Left lung (tissue), 10 donors: ENCODE results near the gene APOL1. TPM values are rescaled to one million over a fixed set of nuclear protein-coding genes. Genes with fewer than 3 reads are reported as not detected.
"Not testable (repeated sequence)": the region's sequence is repeated elsewhere in the genome, so short reads cannot be mapped to it uniquely, and the experiment has no call there.

Experiments
- ATAC-seq: fragments of 200-7000 bp; cut with Tn5 transposase; one replicate; pipeline ENCODE4 v1.9.1; 2020; ENCODE audit warnings: moderate library complexity
- DNase-seq, 4 donors: peaks; one replicate each; pipeline ENCODE4 v3.0.0-alpha.2; 2013 to 2020
- H3K27ac ChIP-seq, 2 donors: fragments of 200-600 bp; sonication (generic) in 1 of 2; one replicate each; pipeline versions ENCODE4 v1.5.0 to v1.8.0; 2020 to 2021
- H3K27me3 ChIP-seq, 2 donors: fragments of 200-600 bp; sonication (generic) in 1 of 2; one replicate each; pipeline versions ENCODE4 v1.5.0 to v1.8.0; 2020 to 2021
- H3K36me3 ChIP-seq, 2 donors: fragments of 200-600 bp; sonication (generic) in 1 of 2; one replicate each; pipeline versions ENCODE4 v1.5.0 to v1.8.0; 2020 to 2021
- H3K4me1 ChIP-seq, 2 donors: fragments of 200-600 bp; one replicate each; pipeline ENCODE4 v1.8.0; 2021
- H3K4me3 ChIP-seq, 2 donors: fragments of 200-600 bp; sonication (generic) in 1 of 2; one replicate each; pipeline versions ENCODE4 v1.5.0 to v1.8.0; 2020 to 2021; ENCODE audit warnings: mild to moderate bottlenecking in 1 of 2
- H3K9me3 ChIP-seq, 2 donors: fragments of 200-600 bp; sonication (generic) in 1 of 2; one replicate each; pipeline versions ENCODE4 v1.5.0 to v1.8.0; 2020 to 2021
- CTCF ChIP-seq, 2 donors: fragments of 200-600 bp; sonication (generic) in 1 of 2; IDR thresholded peaks; one replicate each; pipeline versions ENCODE4 v1.5.0 to v1.8.0; 2021; ENCODE audit warnings: antibody characterized with exemption in 2 of 2
- intact Hi-C, 2 donors: fragments of 100-400 bp; cut with DNase I; formaldehyde crosslinking; loops; one replicate each; pipeline versions ENCODE4 v1.11.2 to v1.14.2; 2022
- polyA plus RNA-seq, 6 donors: library from polyadenylated mRNA; unstranded; fragments of 120-200 nt; gene quantifications; one replicate each; pipeline ENCODE4 v1.2.1, GENCODE V29; 2013; ENCODE audit not compliant: insufficient read length in 6 of 6
- total RNA-seq, 2 donors: library from RNA; stranded (reverse); fragmentation: NEBNext Ultra II Directional; extraction: Animal tissue kit (Norgen Biotek cat#: 25700); gene quantifications; one replicate each; pipeline ENCODE4 v1.2.1, GENCODE V29; 2021
- donor health status: DM: no; HTN: yes; CAD: no.
- donor health status: DM: no; HTN: no; CAD: no.

APOL1 gene
- total and polyA plus RNA-seq, 8 donors = 8.6 to 109 (median 13.5) TPM

GRCh38 chr22:36246718-36247117 lies 6.2 kb upstream of the APOL1 start:
- H3K4me1 ChIP-seq = no peaks in the 10 kb centered on the region
- ATAC-seq (no peak), DNase-seq (no peak)
- H3K27me3 ChIP-seq = no peaks in the 10 kb centered on the region
- no peak overlapping the region for H3K27ac ChIP-seq
- intact Hi-C loops = no loop called here
- no peak overlapping the region for H3K4me3 ChIP-seq
- no peaks in the 10 kb centered on the region for H3K9me3 ChIP-seq
- TF ChIP-seq CTCF (IDR thresholded peaks at IDR 0.05) = no peak
- H3K36me3 ChIP-seq = no peaks in the 10 kb centered on the region

- intact Hi-C loops = no loop called here
- Histone ChIP-seq H3K4me1 (peaks cover 0 to 11% of the 10 kb centered on the region in 2 donors), H3K27me3 (no peaks in the 10 kb centered on the region), H3K4me3 (no peak overlapping the region), H3K27ac (no peak overlapping the region), H3K36me3 (no peaks in the 10 kb centered on the region), H3K9me3 (no peaks in the 10 kb centered on the region)
- no peak for DNase-seq
- no peak for ATAC-seq
- TF ChIP-seq CTCF (IDR thresholded peaks at IDR 0.05) = no peak
These were observed 5.0 kb upstream of the APOL1 start for GRCh38 chr22:36247955-36248354.

GRCh38 chr22:36249160-36249559 lies 3.8 kb upstream of the APOL1 start:
- intact Hi-C loops = no loop called here
- Histone ChIP-seq H3K4me1 (peaks cover 8 to 21% of the 10 kb centered on the region in 2 donors), H3K9me3 (no peaks in the 10 kb centered on the region), H3K4me3 (no peak overlapping the region), H3K27me3 (no peaks in the 10 kb centered on the region), H3K36me3 (no peaks in the 10 kb centered on the region), H3K27ac (no peak overlapping the region)
- ATAC-seq (no peak), DNase-seq (no peak)
- TF ChIP-seq CTCF (IDR thresholded peaks at IDR 0.05) = no peak

- intact Hi-C loops, H3K9me3 ChIP-seq, DNase-seq, H3K4me3 ChIP-seq, H3K36me3 ChIP-seq, ATAC-seq, H3K27me3 ChIP-seq, H3K27ac ChIP-seq: not testable (repeated sequence)
- H3K4me1 ChIP-seq = peaks cover 15 to 32% of the 10 kb centered on the region in 2 donors
These were observed 2.5 kb upstream of the APOL1 start for GRCh38 chr22:36250292-36250960.

- ATAC-seq, H3K36me3 ChIP-seq, DNase-seq, intact Hi-C loops, H3K9me3 ChIP-seq, H3K27me3 ChIP-seq, H3K4me3 ChIP-seq: not testable (repeated sequence)
- H3K27ac ChIP-seq = peak overlapping the region; percentile 82 to 85
- H3K4me1 ChIP-seq = peaks cover 15 to 44% of the 10 kb centered on the region in 2 donors
These were observed 839 bp upstream of the APOL1 start for GRCh38 chr22:36251979-36252608.

- Histone ChIP-seq H3K36me3 (peaks cover 0 to 13% of the 10 kb centered on the region in 2 donors), H3K27me3 (no peaks in the 10 kb centered on the region), H3K4me3 (peak overlapping the region; percentile 26 to 72), H3K4me1 (peaks cover 15 to 61% of the 10 kb centered on the region in 2 donors), H3K27ac (peak overlapping the region; percentile 82 to 85), H3K9me3 (no peaks in the 10 kb centered on the region)
- DNase-seq (peak in 1 of 4 donors; percentile 33), ATAC-seq (peak; percentile 58)
- intact Hi-C loops = no loop called here
- no peak for TF ChIP-seq CTCF (IDR thresholded peaks at IDR 0.05)
These were observed 874 bp downstream of the APOL1 start for GRCh38 chr22:36253523-36254490.

- Histone ChIP-seq H3K27ac (peak overlapping the region; percentile 82 to 85), H3K4me1 (peaks cover 15 to 70% of the 10 kb centered on the region in 2 donors), H3K36me3 (peaks cover 0 to 13% of the 10 kb centered on the region in 2 donors), H3K4me3 (peak overlapping the region in 1 of 2 donors; percentile 72)
- H3K9me3 ChIP-seq, ATAC-seq, H3K27me3 ChIP-seq, intact Hi-C loops, DNase-seq: not testable (repeated sequence)
These were observed 2.6 kb downstream of the APOL1 start for GRCh38 chr22:36255572-36255971.
